ENCODE results near the gene ARID1B. TPM values are rescaled to one million over a fixed set of nuclear protein-coding genes. Genes with fewer than 3 reads are reported as not detected.

The ARID1B gene
- total and polyA plus RNA-seq, 2 of the 13 experiments (the other 11 are each of a cell fraction or from before 2014, with no cell fraction given): 20.1 to 32.6 TPM

DNA sequence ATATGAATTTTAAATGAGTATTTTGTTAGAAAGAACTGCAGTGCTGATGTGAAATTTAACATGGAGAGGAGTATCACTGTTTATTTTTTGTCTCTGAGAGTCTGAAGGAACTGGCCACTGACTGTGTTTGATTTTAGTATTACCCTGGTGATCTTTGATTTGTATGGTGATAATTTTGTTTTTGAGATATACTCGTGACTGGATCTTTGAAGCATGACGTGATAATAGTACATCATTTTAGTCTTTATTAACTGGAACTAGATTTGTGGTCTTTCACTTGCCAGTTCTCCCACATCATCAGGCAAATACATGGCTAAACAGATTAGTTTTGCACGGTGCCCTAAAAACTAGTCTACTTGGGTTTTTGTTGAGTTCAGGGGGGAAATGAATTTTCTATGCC lies 55.5 kb downstream of the ARID1B start:
- TF ChIP-seq THYN1 (CRISPR knock-in tag; IDR thresholded peaks at IDR 0.05; ENCODE audit: borderline replicate concordance, low read depth) (no peak), CHD4 (IDR thresholded peaks at IDR 0.05; ENCODE audit: borderline replicate concordance, low read length) (no peak), MYC (CRISPR knock-in tag; IDR thresholded peaks at IDR 0.05; ENCODE audit: borderline replicate concordance) (no peak), ZNF430 (CRISPR knock-in tag; IDR thresholded peaks at IDR 0.05) (no peak), MYNN (CRISPR knock-in tag; IDR thresholded peaks at IDR 0.05; ENCODE audit: low read depth) (no peak)
- TF ChIP-seq, protein P1, sequence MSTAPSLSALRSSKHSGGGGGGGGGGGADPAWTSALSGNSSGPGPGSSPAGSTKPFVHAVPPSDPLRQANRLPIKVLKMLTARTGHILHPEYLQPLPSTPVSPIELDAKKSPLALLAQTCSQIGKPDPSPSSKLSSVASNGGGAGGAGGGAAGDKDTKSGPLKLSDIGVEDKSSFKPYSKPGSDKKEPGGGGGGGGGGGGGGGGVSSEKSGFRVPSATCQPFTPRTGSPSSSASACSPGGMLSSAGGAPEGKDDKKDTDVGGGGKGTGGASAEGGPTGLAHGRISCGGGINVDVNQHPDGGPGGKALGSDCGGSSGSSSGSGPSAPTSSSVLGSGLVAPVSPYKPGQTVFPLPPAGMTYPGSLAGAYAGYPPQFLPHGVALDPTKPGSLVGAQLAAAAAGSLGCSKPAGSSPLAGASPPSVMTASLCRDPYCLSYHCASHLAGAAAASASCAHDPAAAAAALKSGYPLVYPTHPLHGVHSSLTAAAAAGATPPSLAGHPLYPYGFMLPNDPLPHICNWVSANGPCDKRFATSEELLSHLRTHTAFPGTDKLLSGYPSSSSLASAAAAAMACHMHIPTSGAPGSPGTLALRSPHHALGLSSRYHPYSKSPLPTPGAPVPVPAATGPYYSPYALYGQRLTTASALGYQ (CRISPR knock-in tag; IDR thresholded peaks at IDR 0.05): no peak
- ATAC-seq (no peak), FAIRE-seq (no peak), DNase-seq (ENCODE audit: low spot score) (no peak)
- H3K36me3 ChIP-seq (replicated peaks in 1 of 2; ENCODE audit: control insufficient read depth in 1 of 2, insufficient read depth in 2 of 2, low read length in 2 of 2): peaks cover 7 to 34% of the 10 kb centered on the region in 2 experiments
- in situ Hi-C loops (cut with HindIII; ENCODE audit: extremely low pct_ligation_motif_present, low pct_unique_long_range_greater_than_20kb): no loop called here
- H3K4me1 ChIP-seq (ENCODE audit: insufficient read depth, low read length): 0 out of 2 replicates have a peak, but pooled peaks cover 8% of the 10 kb centered on the region
- intact Hi-C loops (cut with micrococcal nuclease; ENCODE audit: unreplicated experiment): no loop called here
- H3K27ac ChIP-seq (ENCODE audit: extremely low read length, insufficient read depth, low read length): no peak overlapping the region
- H3K27me3 ChIP-seq (ENCODE audit: control insufficient read depth in 1 of 2, insufficient read depth in 2 of 2, low read length in 2 of 2): no peaks in the 10 kb centered on the region
- no peaks in the 10 kb centered on the region for H3K9me3 ChIP-seq (ENCODE audit: low read length)
- CTCF ChIA-PET (ENCODE audit: low intra/inter-chr PET ratio, low total read pairs): no interaction called here
- POLR2A ChIA-PET: no interaction called here
- no peak overlapping the region for H3K9ac ChIP-seq (ENCODE audit: insufficient read depth, low read depth, low read length)
- H2AFZ ChIP-seq (ENCODE audit: low read length): no peak overlapping the region
- BruUV-seq (replicated peaks): no TSS peak
- no peak overlapping the region for H3K4me2 ChIP-seq (ENCODE audit: low read depth, low read length)
- WGBS (ENCODE audit: low lambda C conversion rate): 92% methylated on average over 3 of the region's 3 CpGs
- no peak overlapping the region for H3K4me3 ChIP-seq (replicated peaks in 1 of 3; ENCODE audit: insufficient read depth in 1 of 3, low read depth in 2 of 3, low read length in 3 of 3)
- peaks cover 53% of the 10 kb centered on the region for H3K79me2 ChIP-seq (ENCODE audit: insufficient read depth, low read length)
- peaks cover 4% of the 10 kb centered on the region for H4K20me1 ChIP-seq (ENCODE audit: insufficient read depth, low read length)

GRCh38 chr6:156833755-156834154 lies 56.6 kb downstream of the ARID1B start:
- ATAC-seq (no peak), DNase-seq (ENCODE audit: low spot score) (no peak), FAIRE-seq (no peak)
- no peaks in the 10 kb centered on the region; the same call in 1 of the 2 replicates for H4K20me1 ChIP-seq (ENCODE audit: insufficient read depth, low read length)
- no peaks in the 10 kb centered on the region for H3K27me3 ChIP-seq (ENCODE audit: control insufficient read depth in 1 of 2, insufficient read depth in 2 of 2, low read length in 2 of 2)
- no peak overlapping the region for H3K4me3 ChIP-seq (replicated peaks in 1 of 3; ENCODE audit: insufficient read depth in 1 of 3, low read depth in 2 of 3, low read length in 3 of 3)
- 85% methylated on average over 1 of the region's 1 CpG for WGBS (ENCODE audit: low lambda C conversion rate)
- no peak overlapping the region for H3K9ac ChIP-seq (ENCODE audit: insufficient read depth, low read depth, low read length)
- ChIA-PET POLR2A (no interaction called here), CTCF (ENCODE audit: low intra/inter-chr PET ratio, low total read pairs) (no interaction called here)
- H3K79me2 ChIP-seq (ENCODE audit: insufficient read depth, low read length): peaks cover 47% of the 10 kb centered on the region
- no peak overlapping the region for H3K4me2 ChIP-seq (ENCODE audit: low read depth, low read length)
- no peak overlapping the region for H3K27ac ChIP-seq (ENCODE audit: extremely low read length, insufficient read depth, low read length)
- TF ChIP-seq ZKSCAN1 (IDR thresholded peaks at IDR 0.05; ENCODE audit: low read length) (no peak), ZNF678 (CRISPR knock-in tag; IDR thresholded peaks at IDR 0.05) (no peak), ARNT2 (CRISPR knock-in tag; IDR thresholded peaks at IDR 0.05; ENCODE audit: low read depth) (no peak), BRD4 (CRISPR knock-in tag; IDR thresholded peaks at IDR 0.05) (no peak), KLF12 (CRISPR knock-in tag; IDR thresholded peaks at IDR 0.05; ENCODE audit: borderline replicate concordance) (no peak), ZNF275 (CRISPR knock-in tag; IDR thresholded peaks at IDR 0.05; ENCODE audit: borderline replicate concordance) (no peak), NCOR1 (IDR thresholded peaks at IDR 0.05; ENCODE audit: borderline replicate concordance, low read length) (no peak), SKI (IDR thresholded peaks at IDR 0.05; ENCODE audit: partially characterized antibody) (no peak), ZNF225 (CRISPR knock-in tag; IDR thresholded peaks at IDR 0.05) (no peak), ZSCAN9 (CRISPR knock-in tag; IDR thresholded peaks at IDR 0.05; ENCODE audit: borderline replicate concordance) (no peak), JDP2 (CRISPR knock-in tag; IDR thresholded peaks at IDR 0.05; ENCODE audit: borderline replicate concordance) (no peak), ZNF605 (CRISPR knock-in tag; IDR thresholded peaks at IDR 0.05) (no peak), MIER2 (CRISPR knock-in tag; IDR thresholded peaks at IDR 0.05) (no peak)
- BruUV-seq (replicated peaks): no TSS peak
- peaks cover 8 to 35% of the 10 kb centered on the region in 2 experiments for H3K36me3 ChIP-seq (replicated peaks in 1 of 2; ENCODE audit: control insufficient read depth in 1 of 2, insufficient read depth in 2 of 2, low read length in 2 of 2)
- intact Hi-C loops (cut with micrococcal nuclease; ENCODE audit: unreplicated experiment): no loop called here
- H3K9me3 ChIP-seq (ENCODE audit: low read length): no peaks in the 10 kb centered on the region
- H3K4me1 ChIP-seq (ENCODE audit: insufficient read depth, low read length): 0 out of 2 replicates have a peak, but pooled peaks cover 8% of the 10 kb centered on the region
- H2AFZ ChIP-seq (ENCODE audit: low read length): no peak overlapping the region
- in situ Hi-C loops (cut with HindIII; ENCODE audit: extremely low pct_ligation_motif_present, low pct_unique_long_range_greater_than_20kb): no loop called here
